GM12864 (cell line): ENCODE results near the gene SERPING1.

ENCODE experiments used
- DNase-seq: peaks from one replicate; pipeline ENCODE4 v3.0.0-alpha.2; 2011; ENCODE audit warnings: low read depth
- H3K4me3 ChIP-seq: 2 replicates; pipeline ENCODE4 v1.5.1; 2011; ENCODE audit warnings: mild to moderate bottlenecking, low read depth, low read length, control low read depth
- CTCF ChIP-seq: IDR thresholded peaks from 2 replicates; pipeline ENCODE4 v1.5.1; 2011; ENCODE audit warnings: low read depth, mild to moderate bottlenecking, moderate library complexity, low read length, control low read depth, inconsistent platforms; ENCODE audit errors: missing control alignments

Gene SERPING1

GRCh38 chr11:57597916-57598830 is 688 bp downstream of the SERPING1 start:
- TF ChIP-seq CTCF: no peak
- H3K4me3 ChIP-seq: no peak overlapping the region
- no peak for DNase-seq

- DNase-seq: no peak
- no peak for TF ChIP-seq CTCF
- no peak overlapping the region for H3K4me3 ChIP-seq
Measured at GRCh38 chr11:57598831-57599155, 1.3 kb downstream of the SERPING1 start.

GRCh38 chr11:57599381-57599780 is 1.9 kb downstream of the SERPING1 start:
- no peak for DNase-seq
- TF ChIP-seq CTCF: no peak

GRCh38 chr11:57601297-57601696 is 3.8 kb downstream of the SERPING1 start:
- TF ChIP-seq CTCF: no peak
- no peak for DNase-seq
- no peak overlapping the region for H3K4me3 ChIP-seq

More at GRCh38 chr11:57599381-57599780, 1.9 kb downstream of the SERPING1 start:
- H3K4me3 ChIP-seq: no peak overlapping the region

- DNase-seq: no peak
- no peak for TF ChIP-seq CTCF
- H3K4me3 ChIP-seq: no peak overlapping the region
Measured at GRCh38 chr11:57604296-57605027, 7.0 kb downstream of the SERPING1 start.

GRCh38 chr11:57605028-57605420 is 7.5 kb downstream of the SERPING1 start:
- no peak for TF ChIP-seq CTCF
- no peak overlapping the region for H3K4me3 ChIP-seq
- no peak for DNase-seq

- DNase-seq: no peak
- no peak overlapping the region for H3K4me3 ChIP-seq
- no peak for TF ChIP-seq CTCF
Measured at GRCh38 chr11:57610170-57610569, 12.7 kb downstream of the SERPING1 start.
